T-helper 1 cell (primary cell): Measurements from ENCODE around the gene KCTD21.
"Not testable (repeated sequence)": the region's sequence is repeated elsewhere in the genome, so short reads cannot be mapped to it uniquely, and the experiment has no call there.

Experiments
- DNase-seq, 5 donors: peaks; one replicate each; pipeline ENCODE4 v3.0.0-alpha.2; 2012 to 2020
- total RNA-seq, 4 donors: gene quantifications; one replicate each; lab custom pipeline; 2026; lab: John Stamatoyannopoulos, UW

Gene KCTD21
- total RNA-seq: 3.7 to 4.9 (median 3.9) reads per million in 4 donors

GRCh38 chr11:78188286-78189173 lies at the start of gene KCTD21, which contains the start of gene USP35:
Gene KCTD21 (minus strand): TSS chr11:78188626. CDS start chr11:78174554, 14,072 bp downstream.
Gene USP35 (plus strand): TSS chr11:78188919. CDS start chr11:78196246, 7,327 bp downstream.
- peak; percentile 80 to 95 (median 85) for DNase-seq

- DNase-seq: no peak
Observed at GRCh38 chr11:78237293-78238046, 49.0 kb upstream of the KCTD21 start.

DNA sequence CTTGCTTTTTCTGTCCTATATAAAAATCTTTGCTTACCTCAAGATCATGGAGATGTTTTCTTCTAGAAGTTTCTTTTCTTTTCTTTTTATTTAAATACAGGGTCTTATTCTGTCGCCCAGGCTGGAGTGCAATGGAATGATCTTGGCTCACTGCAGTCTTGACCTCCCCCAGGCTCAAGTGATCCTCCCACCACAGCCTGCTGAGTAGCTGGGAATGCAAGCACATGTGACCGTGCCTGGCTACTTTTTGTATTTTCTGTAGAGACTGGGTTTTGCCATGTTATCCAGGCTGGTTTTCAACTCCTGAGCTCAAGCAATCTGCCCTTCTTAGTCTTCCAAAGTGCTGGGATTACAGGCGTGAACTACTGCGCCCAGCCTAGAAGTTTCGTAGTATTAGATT lies 45.6 kb upstream of the KCTD21 start:
- DNase-seq: no peak

- not testable (repeated sequence) for DNase-seq
Observed at GRCh38 chr11:78233046-78233445, 44.6 kb upstream of the KCTD21 start.

- no peak for DNase-seq
Observed at GRCh38 chr11:78231962-78232501, 43.6 kb upstream of the KCTD21 start.

DNA sequence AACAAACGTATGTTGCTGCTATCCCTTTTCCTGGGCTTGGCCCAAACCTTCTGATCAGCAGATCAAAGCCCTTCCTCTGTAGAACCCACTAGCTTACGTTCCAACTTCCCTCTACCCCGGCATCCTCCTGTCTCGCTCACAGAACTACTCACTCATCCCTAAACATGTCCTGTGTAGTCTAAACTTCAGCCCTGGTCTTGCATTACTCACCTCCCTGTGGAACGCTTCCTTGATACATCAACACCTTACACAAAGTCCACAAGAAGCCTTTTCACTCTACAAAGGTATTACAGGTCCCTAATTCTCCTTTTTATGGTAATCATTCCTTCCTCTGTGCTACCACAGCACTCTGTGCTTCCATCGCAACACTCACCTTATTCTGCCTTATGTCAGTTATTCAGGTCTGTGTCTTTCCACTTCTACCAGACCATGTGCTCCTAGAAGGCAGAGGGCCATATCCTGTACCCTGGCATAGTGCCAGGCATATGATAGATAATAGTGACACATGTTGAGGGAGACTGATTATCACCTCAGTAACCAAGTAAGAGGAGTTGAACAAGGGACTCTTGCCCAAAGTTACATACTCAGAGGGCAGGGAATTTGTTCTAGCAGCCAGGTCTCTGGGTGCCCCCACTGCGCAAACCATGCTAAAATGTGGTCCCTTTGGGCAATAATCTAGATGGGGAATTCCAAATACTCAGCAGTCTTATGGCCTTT lies 41.9 kb upstream of the KCTD21 start:
- DNase-seq: no peak

- DNase-seq: no peak
Observed at GRCh38 chr11:78229106-78229505, 40.7 kb upstream of the KCTD21 start.

GRCh38 chr11:78228467-78228866 lies 40.0 kb upstream of the KCTD21 start:
- DNase-seq: peak in 1 of 5 donors; percentile 59

DNA sequence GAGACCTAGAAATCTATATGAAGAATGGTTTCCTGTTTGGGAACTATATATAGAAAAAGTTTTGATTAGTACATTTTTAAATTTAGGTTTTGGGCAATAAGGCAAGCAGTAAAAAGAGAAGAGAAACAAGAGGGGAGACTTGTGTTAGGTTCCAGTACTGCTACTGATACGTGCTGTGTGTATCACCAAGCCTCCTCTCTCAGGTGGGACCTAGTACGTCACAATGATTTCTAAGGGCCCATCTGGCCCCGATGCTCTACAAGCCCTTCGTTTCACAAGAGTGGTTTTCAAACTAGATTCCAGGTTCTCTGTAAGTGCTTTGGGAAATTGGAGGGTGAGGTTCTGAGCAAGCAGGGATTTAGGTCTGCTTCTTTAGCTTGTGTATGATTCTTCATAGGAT lies 39.5 kb upstream of the KCTD21 start:
- DNase-seq: no peak

- DNase-seq: peak in 1 of 5 donors; percentile 58
Observed at GRCh38 chr11:78226684-78227680, 38.6 kb upstream of the KCTD21 start.

DNA sequence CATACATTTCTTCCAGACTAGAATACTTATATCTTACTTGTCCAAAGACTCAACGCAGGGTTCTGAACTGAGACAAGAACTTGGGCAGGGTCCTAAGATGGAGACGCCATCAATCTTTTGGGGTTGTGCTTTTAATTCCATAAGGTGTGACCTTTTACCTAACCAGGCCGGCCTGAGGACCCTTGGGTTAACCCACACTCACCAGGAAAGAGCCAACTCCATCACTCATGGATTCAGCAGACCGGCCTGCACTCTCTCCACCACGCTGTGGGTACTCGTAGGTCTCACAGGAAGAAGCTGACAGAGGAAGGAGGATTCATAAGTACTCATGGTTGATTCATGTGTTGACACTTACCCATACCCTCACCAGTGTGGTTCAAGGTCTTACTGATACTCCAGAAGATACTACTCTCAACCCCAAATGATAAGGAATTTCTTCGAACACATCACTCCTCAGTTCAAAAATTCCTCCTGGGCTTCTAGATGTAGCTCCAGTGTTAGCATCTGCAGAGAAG lies 36.5 kb upstream of the KCTD21 start:
- DNase-seq: no peak

GRCh38 chr11:78224506-78224905 lies 36.1 kb upstream of the KCTD21 start:
- no peak for DNase-seq

DNA sequence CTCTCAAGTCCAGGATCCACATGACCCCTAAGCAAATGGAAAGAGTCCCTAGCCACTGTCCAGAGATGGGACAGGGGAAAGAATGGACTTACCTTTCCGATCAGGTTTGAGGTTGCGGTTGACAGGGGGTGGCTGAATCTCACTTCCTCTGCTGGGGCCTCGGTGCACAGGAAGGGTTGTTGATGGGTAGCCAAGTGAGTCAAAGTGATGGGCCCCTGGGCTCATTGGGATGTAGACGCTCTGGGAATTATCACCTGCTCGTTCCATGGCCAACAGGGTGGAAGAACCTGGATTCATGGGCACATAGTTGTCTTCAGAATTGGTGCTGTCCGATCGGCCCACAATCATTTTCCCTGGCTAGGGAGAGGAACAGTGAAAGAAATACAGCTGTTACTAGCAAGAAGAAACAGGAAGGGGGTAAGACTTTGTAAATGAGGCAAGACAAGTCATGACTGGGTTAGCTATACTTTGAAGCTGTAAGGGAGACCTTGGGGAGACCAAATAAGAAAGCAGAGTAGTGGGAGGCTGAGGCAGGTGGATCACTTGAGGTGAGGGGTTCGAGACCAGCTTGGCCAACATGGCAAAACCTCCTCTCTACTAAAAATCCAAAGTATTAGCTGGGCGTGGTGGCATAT lies 35.0 kb upstream of the KCTD21 start:
- no peak for DNase-seq

DNA sequence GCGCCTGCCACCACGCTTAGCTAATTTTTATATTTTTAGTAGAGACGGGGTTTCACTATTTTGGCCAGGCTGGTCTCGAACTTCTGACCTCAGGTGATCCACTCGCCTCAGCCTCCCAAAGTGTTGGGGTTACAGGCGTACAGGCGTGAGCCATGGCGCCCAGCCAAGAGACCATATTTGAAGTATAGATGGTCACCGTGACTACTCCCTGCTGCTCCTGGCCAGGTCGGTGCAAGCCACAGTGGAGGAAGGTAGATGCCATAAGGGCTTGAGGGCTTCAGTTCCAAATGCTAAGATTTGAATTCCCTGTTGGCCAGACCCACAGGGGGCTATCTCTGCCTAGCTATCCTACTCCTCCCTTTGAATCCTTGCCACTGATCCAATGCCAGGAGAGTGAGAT lies 34.3 kb upstream of the KCTD21 start:
- not testable (repeated sequence) for DNase-seq

DNA sequence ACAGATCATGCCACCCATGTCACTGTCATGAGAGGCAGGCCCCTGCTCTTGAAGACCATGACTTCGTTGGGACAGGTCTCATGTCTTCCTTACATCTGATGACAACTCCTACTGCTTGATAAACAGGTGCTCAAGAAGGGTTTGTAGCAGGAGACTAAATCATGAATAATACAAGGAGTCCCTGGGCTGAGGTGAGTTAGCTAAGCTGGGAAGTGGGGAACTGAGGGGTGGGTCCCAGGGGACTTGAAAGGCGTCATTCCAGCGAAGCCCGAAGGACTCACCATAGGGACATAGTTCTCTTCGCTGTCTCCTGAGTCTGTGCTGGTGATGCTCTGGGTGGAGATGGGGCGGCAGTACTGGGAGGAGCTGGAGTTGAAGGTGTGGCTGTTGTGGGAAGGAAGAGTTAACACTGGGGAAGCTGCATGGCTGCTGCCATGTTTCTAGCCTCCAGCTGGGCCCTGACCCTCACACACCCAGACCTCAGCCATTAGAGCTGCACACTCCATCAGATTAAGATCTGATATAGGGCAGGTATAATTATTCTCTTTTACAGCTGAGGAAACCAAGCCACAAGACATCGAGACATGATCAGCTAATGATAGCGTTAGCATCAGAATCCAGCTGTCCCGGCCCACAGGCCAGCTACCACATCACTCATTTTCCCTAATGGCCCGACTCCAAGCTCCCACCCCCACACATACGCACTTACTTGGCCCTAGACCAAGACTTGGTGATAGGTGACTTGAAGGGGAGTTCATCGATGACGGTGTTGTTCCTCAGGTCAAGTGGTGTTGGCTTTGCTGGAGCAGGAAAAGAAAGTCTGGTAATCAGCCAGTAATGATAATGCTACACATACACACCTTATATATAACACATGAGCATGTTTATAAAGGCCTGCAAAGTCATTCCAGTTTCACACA lies 33.2 kb upstream of the KCTD21 start:
- DNase-seq: no peak

- no peak for DNase-seq
Observed at GRCh38 chr11:78220218-78221157, 32.1 kb upstream of the KCTD21 start.

GRCh38 chr11:78219493-78220217 lies 31.2 kb upstream of the KCTD21 start:
- no peak for DNase-seq
